GM21619 (cell line): ENCODE measurements around the gene PFN2.

Source experiments
- ATAC-seq: cut with Tn5 transposase; IDR thresholded peaks from one replicate; pipeline ENCODE4 v1.9.1; 2021; ENCODE audit not compliant: unreplicated experiment

The PFN2 gene

GRCh38 chr3:149933008-149933407 is 37.7 kb downstream of the PFN2 start:
- no peak for ATAC-seq

GRCh38 chr3:149920119-149920518 is 50.6 kb downstream of the PFN2 start:
- no peak for ATAC-seq

GRCh38 chr3:149919509-149919908 is 51.2 kb downstream of the PFN2 start:
- no peak for ATAC-seq

GRCh38 chr3:149917124-149917667 is 53.5 kb downstream of the PFN2 start:
- ATAC-seq = no peak
